BLaER1 treated with 17β-estradiol and CSF1 and Interleukin-3, amounts not matched to agents 10 nM and 100 nM (cell line): Measurements from ENCODE around the gene MRPS24.
"Not testable (repeated sequence)": the region's sequence is repeated elsewhere in the genome, so short reads cannot be mapped to it uniquely, and the experiment has no call there.

ENCODE experiments used
- H3K27ac ChIP-seq, 11 experiments: shearing (Covaris generic); formaldehyde crosslinking; 2 replicates each; pipeline ENCODE4 v1.8.1; 2022
- H3K27me3 ChIP-seq, 11 experiments: shearing (Covaris generic); formaldehyde crosslinking; 2 replicates each; pipeline ENCODE4 v1.8.1; 2022
- H3K36me3 ChIP-seq, 11 experiments: shearing (Covaris generic); formaldehyde crosslinking; 2 replicates each; pipeline ENCODE4 v1.8.1; 2022
- H3K4me1 ChIP-seq, 10 experiments: shearing (Covaris generic); formaldehyde crosslinking; 2 replicates each; pipeline ENCODE4 v1.8.1; 2022
- H3K4me2 ChIP-seq, 11 experiments: shearing (Covaris generic); formaldehyde crosslinking; 2 replicates each; pipeline ENCODE4 v1.8.1; 2022
- H3K4me3 ChIP-seq, 10 experiments: shearing (Covaris generic); formaldehyde crosslinking; 2 replicates each; pipeline ENCODE4 v1.8.1; 2022
- H3K9ac ChIP-seq, 11 experiments: shearing (Covaris generic); formaldehyde crosslinking; 2 replicates each; pipeline ENCODE4 v1.8.1; 2022
- H3K9me3 ChIP-seq, 11 experiments: shearing (Covaris generic); formaldehyde crosslinking; replicated peaks in 1 of 11; 2 replicates each; pipeline ENCODE4 v1.8.1; 2022
- H4K20me1 ChIP-seq, 11 experiments: shearing (Covaris generic); formaldehyde crosslinking; 2 replicates each; pipeline ENCODE4 v1.8.1; 2022
- Cebpa-rat ChIP-seq, 11 experiments: shearing (Covaris generic); IDR thresholded peaks; 2 replicates each; pipeline ENCODE4 v1.8.1; 2022

Gene MRPS24

GRCh38 chr7:43843296-43843695 is 26.0 kb downstream of the MRPS24 start:
- TF ChIP-seq Cebpa-rat (IDR thresholded peaks at IDR 0.05): no peak
- no peak overlapping the region for H3K9ac ChIP-seq

GRCh38 chr7:43838201-43838658 is 31.1 kb downstream of the MRPS24 start:
- H3K36me3 ChIP-seq: no peaks in the 10 kb centered on the region
- TF ChIP-seq Cebpa-rat (IDR thresholded peaks at IDR 0.05): no peak
- 0 out of 20 replicates have a peak overlapping the region, but pooled peaks of 1 of the 10 experiments have one; percentile 23 for H3K4me3 ChIP-seq

More at GRCh38 chr7:43843296-43843695, 26.0 kb downstream of the MRPS24 start:
- no peak overlapping the region for H3K4me2 ChIP-seq
- H3K9me3 ChIP-seq: no peaks in the 10 kb centered on the region
- no peaks in the 10 kb centered on the region for H3K36me3 ChIP-seq
- H4K20me1 ChIP-seq: no peaks in the 10 kb centered on the region; a peak in 1 of 22 replicates
- no peak overlapping the region for H3K4me3 ChIP-seq
- H3K4me1 ChIP-seq: peaks cover 0 to 4% (median 0%) of the 10 kb centered on the region in 10 experiments; a peak in 3 of 20 replicates
- H3K27ac ChIP-seq: no peak overlapping the region
- H3K27me3 ChIP-seq: peaks cover 0 to 24% (median 0%) of the 10 kb centered on the region in 11 experiments; a peak in 6 of 22 replicates

GRCh38 chr7:43834463-43835251 is 34.7 kb downstream of the MRPS24 start:
- peak overlapping the region in 6 of 11 experiments; percentile 6 to 55 (median 47); a peak in 9 of 22 replicates for H3K27ac ChIP-seq
- H3K27me3 ChIP-seq: no peaks in the 10 kb centered on the region
- 0 out of 22 replicates have a peak overlapping the region, but pooled peaks of 1 of the 11 experiments have one; percentile 24 for H3K9ac ChIP-seq
- H4K20me1 ChIP-seq: no peaks in the 10 kb centered on the region
- no peak for TF ChIP-seq Cebpa-rat (IDR thresholded peaks at IDR 0.05)
- peak overlapping the region in 4 of 10 experiments; percentile 0 to 33 (median 10); a peak in 4 of 20 replicates for H3K4me3 ChIP-seq
- no peaks in the 10 kb centered on the region for H3K36me3 ChIP-seq
- H3K4me1 ChIP-seq: peaks cover 0 to 8% (median 0%) of the 10 kb centered on the region in 10 experiments; a peak in 3 of 20 replicates
- H3K4me2 ChIP-seq: peak overlapping the region in 10 of 11 experiments; percentile 10 to 66 (median 39); a peak in 15 of 22 replicates
- peaks cover 16 to 53% (median 33%) of the 10 kb centered on the region in 11 experiments for H3K9me3 ChIP-seq

More at GRCh38 chr7:43838201-43838658, 31.1 kb downstream of the MRPS24 start:
- no peak overlapping the region for H3K27ac ChIP-seq
- H3K9me3 ChIP-seq: peaks cover 0 to 19% (median 12%) of the 10 kb centered on the region in 11 experiments; a peak in 14 of 22 replicates
- no peaks in the 10 kb centered on the region for H3K27me3 ChIP-seq
- H3K4me1 ChIP-seq: peaks cover 0 to 8% (median 0%) of the 10 kb centered on the region in 10 experiments; a peak in 3 of 20 replicates
- no peaks in the 10 kb centered on the region for H4K20me1 ChIP-seq
- peak overlapping the region; percentile 22 to 79 (median 65); a peak in 15 of 22 replicates for H3K4me2 ChIP-seq
- H3K9ac ChIP-seq: peak overlapping the region in 6 of 11 experiments; percentile 38 to 59 (median 50); a peak in 6 of 22 replicates

GRCh38 chr7:43830917-43831316 is 38.4 kb downstream of the MRPS24 start:
- H3K27me3 ChIP-seq, H3K27ac ChIP-seq, H3K36me3 ChIP-seq: not testable (repeated sequence)

GRCh38 chr7:43825391-43825808 is 43.9 kb downstream of the MRPS24 start:
- Histone ChIP-seq H3K36me3 (no peaks in the 10 kb centered on the region), H3K9ac (no peak overlapping the region), H4K20me1 (no peaks in the 10 kb centered on the region), H3K4me2 (no peak overlapping the region), H3K4me3 (no peak overlapping the region), H3K27ac (no peak overlapping the region), H3K27me3 (no peaks in the 10 kb centered on the region), H3K9me3 (peaks cover under 1 to 9% (median 5%) of the 10 kb centered on the region in 11 experiments; a peak in 19 of 22 replicates), H3K4me1 (peaks cover 0 to 6% (median 0%) of the 10 kb centered on the region in 10 experiments; a peak in 2 of 20 replicates)
- TF ChIP-seq Cebpa-rat (IDR thresholded peaks at IDR 0.05): no peak

More at GRCh38 chr7:43830917-43831316, 38.4 kb downstream of the MRPS24 start:
- not testable (repeated sequence) for H3K4me1 ChIP-seq, H3K4me2 ChIP-seq, H3K9ac ChIP-seq, H3K4me3 ChIP-seq, H4K20me1 ChIP-seq
- peaks cover 16 to 54% (median 33%) of the 10 kb centered on the region in 11 experiments for H3K9me3 ChIP-seq

GRCh38 chr7:43824963-43825362 is 44.4 kb downstream of the MRPS24 start:
- H3K27me3 ChIP-seq: no peaks in the 10 kb centered on the region
- no peak overlapping the region for H3K27ac ChIP-seq
- TF ChIP-seq Cebpa-rat (IDR thresholded peaks at IDR 0.05): no peak

GRCh38 chr7:43824513-43824912 is 44.8 kb downstream of the MRPS24 start:
- not testable (repeated sequence) for H3K9ac ChIP-seq, H3K27ac ChIP-seq, H3K9me3 ChIP-seq, H3K4me1 ChIP-seq, H3K36me3 ChIP-seq, H4K20me1 ChIP-seq, H3K27me3 ChIP-seq, H3K4me3 ChIP-seq, H3K4me2 ChIP-seq

More at GRCh38 chr7:43824963-43825362, 44.4 kb downstream of the MRPS24 start:
- no peak overlapping the region for H3K9ac ChIP-seq
- H4K20me1 ChIP-seq: no peaks in the 10 kb centered on the region
- H3K36me3 ChIP-seq: no peaks in the 10 kb centered on the region
- H3K4me3 ChIP-seq: no peak overlapping the region
- peaks cover 0 to 5% (median 1%) of the 10 kb centered on the region in 11 experiments; a peak in 6 of 22 replicates for H3K9me3 ChIP-seq
- H3K4me2 ChIP-seq: no peak overlapping the region; a peak in 1 of 22 replicates
- peaks cover 0 to 6% (median 0%) of the 10 kb centered on the region in 10 experiments; a peak in 2 of 20 replicates for H3K4me1 ChIP-seq

GRCh38 chr7:43823941-43824340 is 45.4 kb downstream of the MRPS24 start:
- no peaks in the 10 kb centered on the region for H3K36me3 ChIP-seq
- no peak for TF ChIP-seq Cebpa-rat (IDR thresholded peaks at IDR 0.05)
- no peaks in the 10 kb centered on the region for H3K9me3 ChIP-seq
- H3K27me3 ChIP-seq: no peaks in the 10 kb centered on the region
- no peak overlapping the region for H3K4me3 ChIP-seq
- no peak overlapping the region for H3K27ac ChIP-seq
- no peak overlapping the region for H3K9ac ChIP-seq
- no peak overlapping the region for H3K4me2 ChIP-seq
- peaks cover 0 to 6% (median 0%) of the 10 kb centered on the region in 10 experiments; a peak in 2 of 20 replicates for H3K4me1 ChIP-seq
- no peaks in the 10 kb centered on the region for H4K20me1 ChIP-seq

GRCh38 chr7:43823425-43823824 is 45.9 kb downstream of the MRPS24 start:
- not testable (repeated sequence) for H4K20me1 ChIP-seq, H3K9me3 ChIP-seq, H3K9ac ChIP-seq, H3K27ac ChIP-seq, H3K4me1 ChIP-seq, H3K4me3 ChIP-seq, H3K27me3 ChIP-seq, H3K4me2 ChIP-seq, H3K36me3 ChIP-seq
